NT2/D1 (cell line): Measurements from ENCODE around the gene UQCR11.

Experiments used
- YY1 ChIP-seq: IDR thresholded peaks from 2 replicates; pipeline ENCODE4 v1.6.1; 2011; ENCODE audit not compliant: insufficient read length, insufficient read depth
- ZNF274 ChIP-seq: IDR thresholded peaks from 2 replicates; pipeline ENCODE4 v1.6.1; 2011; ENCODE audit warnings: mild to moderate bottlenecking, low read depth, low read length

GRCh38 chr19:1649706-1650649 is 44.7 kb upstream of the UQCR11 start:
- no peak for TF ChIP-seq YY1
- no peak for TF ChIP-seq ZNF274
